Measurements from ENCODE around the gene PLA2G4D.

DNA sequence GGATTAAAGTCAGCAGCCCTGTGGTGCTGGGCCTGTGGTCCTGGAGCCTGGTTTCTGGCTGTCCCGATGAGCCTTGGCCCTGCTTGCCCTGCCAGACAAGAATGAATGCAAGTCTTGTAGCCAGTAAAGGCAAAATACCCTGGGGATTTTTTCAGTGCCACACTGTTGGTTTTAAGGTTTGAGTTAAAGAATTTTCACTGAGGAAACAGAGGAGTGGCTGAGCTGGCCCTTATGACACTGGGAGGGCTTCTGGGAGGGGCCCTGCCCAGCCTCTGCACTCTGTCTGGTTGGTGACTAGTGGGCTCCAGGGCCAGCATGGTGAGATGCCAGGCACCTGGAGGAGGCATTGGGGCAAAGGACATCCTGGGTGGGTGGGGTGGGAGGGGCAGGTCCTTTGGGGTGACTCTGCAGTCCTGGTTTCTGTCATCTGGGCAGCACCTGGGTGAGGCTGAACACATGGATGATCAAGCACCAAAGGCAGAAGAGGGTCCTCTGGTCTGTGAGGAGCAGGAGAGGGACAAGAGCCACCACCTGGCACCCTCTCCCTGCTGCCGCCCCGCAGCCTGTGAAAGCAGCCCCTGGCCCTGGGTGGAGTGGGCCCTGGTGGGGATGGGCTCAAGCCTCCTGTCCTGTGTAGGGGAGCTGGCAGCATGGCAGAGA, 61.0 kb downstream of the PLA2G4D start:
- TF ChIP-seq, protein P1, sequence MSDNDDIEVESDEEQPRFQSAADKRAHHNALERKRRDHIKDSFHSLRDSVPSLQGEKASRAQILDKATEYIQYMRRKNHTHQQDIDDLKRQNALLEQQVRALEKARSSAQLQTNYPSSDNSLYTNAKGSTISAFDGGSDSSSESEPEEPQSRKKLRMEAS (IDR thresholded peaks at IDR 0.05; ENCODE audit: low read depth): no peak
- TF ChIP-seq, protein P2, sequence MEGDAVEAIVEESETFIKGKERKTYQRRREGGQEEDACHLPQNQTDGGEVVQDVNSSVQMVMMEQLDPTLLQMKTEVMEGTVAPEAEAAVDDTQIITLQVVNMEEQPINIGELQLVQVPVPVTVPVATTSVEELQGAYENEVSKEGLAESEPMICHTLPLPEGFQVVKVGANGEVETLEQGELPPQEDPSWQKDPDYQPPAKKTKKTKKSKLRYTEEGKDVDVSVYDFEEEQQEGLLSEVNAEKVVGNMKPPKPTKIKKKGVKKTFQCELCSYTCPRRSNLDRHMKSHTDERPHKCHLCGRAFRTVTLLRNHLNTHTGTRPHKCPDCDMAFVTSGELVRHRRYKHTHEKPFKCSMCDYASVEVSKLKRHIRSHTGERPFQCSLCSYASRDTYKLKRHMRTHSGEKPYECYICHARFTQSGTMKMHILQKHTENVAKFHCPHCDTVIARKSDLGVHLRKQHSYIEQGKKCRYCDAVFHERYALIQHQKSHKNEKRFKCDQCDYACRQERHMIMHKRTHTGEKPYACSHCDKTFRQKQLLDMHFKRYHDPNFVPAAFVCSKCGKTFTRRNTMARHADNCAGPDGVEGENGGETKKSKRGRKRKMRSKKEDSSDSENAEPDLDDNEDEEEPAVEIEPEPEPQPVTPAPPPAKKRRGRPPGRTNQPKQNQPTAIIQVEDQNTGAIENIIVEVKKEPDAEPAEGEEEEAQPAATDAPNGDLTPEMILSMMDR (IDR thresholded peaks at IDR 0.05): no peak
- TF ChIP-seq SIN3A (IDR thresholded peaks at IDR 0.05; ENCODE audit: borderline replicate concordance, low read depth, low read length): no peak
- no peak for TF ChIP-seq POLR2AphosphoS5 (IDR thresholded peaks at IDR 0.05; ENCODE audit: low read depth, low read length)
- TF ChIP-seq TCF12 (IDR thresholded peaks at IDR 0.05): no peak
- no peak for TF ChIP-seq EP300 (IDR thresholded peaks at IDR 0.05; ENCODE audit: borderline replicate concordance in 1 of 2, low read depth in 1 of 2, low read length in 1 of 2)
- TF ChIP-seq GABPA (IDR thresholded peaks at IDR 0.05; ENCODE audit: low read depth): no peak
- TF ChIP-seq GATA2 (CRISPR knock-in tag; IDR thresholded peaks at IDR 0.05): no peak
- TF ChIP-seq, protein P3, sequence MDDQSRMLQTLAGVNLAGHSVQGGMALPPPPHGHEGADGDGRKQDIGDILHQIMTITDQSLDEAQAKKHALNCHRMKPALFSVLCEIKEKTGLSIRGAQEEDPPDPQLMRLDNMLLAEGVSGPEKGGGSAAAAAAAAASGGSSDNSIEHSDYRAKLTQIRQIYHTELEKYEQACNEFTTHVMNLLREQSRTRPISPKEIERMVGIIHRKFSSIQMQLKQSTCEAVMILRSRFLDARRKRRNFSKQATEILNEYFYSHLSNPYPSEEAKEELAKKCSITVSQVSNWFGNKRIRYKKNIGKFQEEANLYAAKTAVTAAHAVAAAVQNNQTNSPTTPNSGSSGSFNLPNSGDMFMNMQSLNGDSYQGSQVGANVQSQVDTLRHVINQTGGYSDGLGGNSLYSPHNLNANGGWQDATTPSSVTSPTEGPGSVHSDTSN (IDR thresholded peaks at IDR 0.05): no peak
- TF ChIP-seq RFX5 (IDR thresholded peaks at IDR 0.05; ENCODE audit: low read length): no peak
- no peak for TF ChIP-seq SMC3 (IDR thresholded peaks at IDR 0.05; ENCODE audit: low read depth, low read length)
- TF ChIP-seq, protein P4, sequence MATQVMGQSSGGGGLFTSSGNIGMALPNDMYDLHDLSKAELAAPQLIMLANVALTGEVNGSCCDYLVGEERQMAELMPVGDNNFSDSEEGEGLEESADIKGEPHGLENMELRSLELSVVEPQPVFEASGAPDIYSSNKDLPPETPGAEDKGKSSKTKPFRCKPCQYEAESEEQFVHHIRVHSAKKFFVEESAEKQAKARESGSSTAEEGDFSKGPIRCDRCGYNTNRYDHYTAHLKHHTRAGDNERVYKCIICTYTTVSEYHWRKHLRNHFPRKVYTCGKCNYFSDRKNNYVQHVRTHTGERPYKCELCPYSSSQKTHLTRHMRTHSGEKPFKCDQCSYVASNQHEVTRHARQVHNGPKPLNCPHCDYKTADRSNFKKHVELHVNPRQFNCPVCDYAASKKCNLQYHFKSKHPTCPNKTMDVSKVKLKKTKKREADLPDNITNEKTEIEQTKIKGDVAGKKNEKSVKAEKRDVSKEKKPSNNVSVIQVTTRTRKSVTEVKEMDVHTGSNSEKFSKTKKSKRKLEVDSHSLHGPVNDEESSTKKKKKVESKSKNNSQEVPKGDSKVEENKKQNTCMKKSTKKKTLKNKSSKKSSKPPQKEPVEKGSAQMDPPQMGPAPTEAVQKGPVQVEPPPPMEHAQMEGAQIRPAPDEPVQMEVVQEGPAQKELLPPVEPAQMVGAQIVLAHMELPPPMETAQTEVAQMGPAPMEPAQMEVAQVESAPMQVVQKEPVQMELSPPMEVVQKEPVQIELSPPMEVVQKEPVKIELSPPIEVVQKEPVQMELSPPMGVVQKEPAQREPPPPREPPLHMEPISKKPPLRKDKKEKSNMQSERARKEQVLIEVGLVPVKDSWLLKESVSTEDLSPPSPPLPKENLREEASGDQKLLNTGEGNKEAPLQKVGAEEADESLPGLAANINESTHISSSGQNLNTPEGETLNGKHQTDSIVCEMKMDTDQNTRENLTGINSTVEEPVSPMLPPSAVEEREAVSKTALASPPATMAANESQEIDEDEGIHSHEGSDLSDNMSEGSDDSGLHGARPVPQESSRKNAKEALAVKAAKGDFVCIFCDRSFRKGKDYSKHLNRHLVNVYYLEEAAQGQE (IDR thresholded peaks at IDR 0.05; ENCODE audit: low read depth, low read length): no peak
- TF ChIP-seq YY1 (IDR thresholded peaks at IDR 0.05; ENCODE audit: low read depth): no peak
- TF ChIP-seq EZH2phosphoT487 (IDR thresholded peaks at IDR 0.05; ENCODE audit: borderline replicate concordance, low read depth): no peak

All from SK-N-SH (cell line).